Fibroblast of skin of left quadriceps (primary cell): Measurements from ENCODE around the gene AK2.
"Not testable (repeated sequence)": the region's sequence is repeated elsewhere in the genome, so short reads cannot be mapped to it uniquely, and the experiment has no call there.

Experiments
- DNase-seq, 2 experiments: peaks; one replicate each; pipeline ENCODE4 v3.0.0-alpha.2; 2013; ENCODE audit warnings: low read depth in 2 of 2

AK2 gene

DNA sequence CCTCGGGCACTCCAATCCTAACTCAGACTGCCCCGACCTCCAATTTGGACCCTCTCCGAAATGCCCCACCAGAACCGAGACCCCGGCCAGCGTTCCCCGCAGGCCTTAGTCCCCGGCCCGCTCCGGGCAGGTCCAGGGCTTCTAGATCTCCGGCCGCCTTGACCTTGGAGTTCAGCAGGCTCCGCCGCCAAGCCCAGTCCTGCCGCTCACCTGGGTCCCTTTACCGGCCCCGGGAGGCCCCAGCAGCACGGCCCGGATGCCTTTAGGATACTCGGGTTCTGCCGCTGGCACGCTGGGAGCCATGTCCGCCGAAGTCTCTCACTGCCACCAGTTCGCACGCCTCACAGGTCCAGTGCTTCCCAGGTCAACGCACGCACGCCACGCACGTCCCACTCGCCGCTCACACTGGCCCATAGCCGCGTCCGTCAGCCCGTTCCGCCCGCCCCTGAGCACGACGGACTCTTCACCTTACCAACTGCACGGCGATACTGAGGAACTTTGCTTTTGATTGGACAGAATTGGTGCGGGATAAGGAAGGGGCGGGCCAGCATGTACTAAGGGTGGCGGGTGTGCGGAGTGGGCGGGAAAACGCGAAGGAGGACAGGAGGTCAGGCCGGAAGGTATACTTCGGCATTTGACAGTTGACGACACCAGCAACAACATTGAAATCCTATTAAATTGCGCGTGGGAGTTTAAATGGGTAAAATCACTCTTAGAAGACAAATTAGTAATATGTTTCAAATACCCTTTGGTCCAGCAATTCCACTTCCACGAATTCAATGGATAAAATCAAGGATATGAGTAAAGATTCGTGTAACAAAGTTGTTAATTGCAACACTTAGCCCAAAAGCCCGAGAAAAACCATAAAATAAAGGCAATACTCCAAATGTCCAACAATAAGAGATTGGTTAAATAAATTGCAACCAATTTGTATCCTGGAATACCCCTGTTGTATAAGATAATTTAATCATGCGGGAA lies at the start of gene AK2:
Gene AK2, minus strand, starts transcription at position 358 of the 978 bp plus-strand sequence. Its CDS starts 55 bp downstream, at position 303.
- DNase-seq: peak; percentile 94

DNA sequence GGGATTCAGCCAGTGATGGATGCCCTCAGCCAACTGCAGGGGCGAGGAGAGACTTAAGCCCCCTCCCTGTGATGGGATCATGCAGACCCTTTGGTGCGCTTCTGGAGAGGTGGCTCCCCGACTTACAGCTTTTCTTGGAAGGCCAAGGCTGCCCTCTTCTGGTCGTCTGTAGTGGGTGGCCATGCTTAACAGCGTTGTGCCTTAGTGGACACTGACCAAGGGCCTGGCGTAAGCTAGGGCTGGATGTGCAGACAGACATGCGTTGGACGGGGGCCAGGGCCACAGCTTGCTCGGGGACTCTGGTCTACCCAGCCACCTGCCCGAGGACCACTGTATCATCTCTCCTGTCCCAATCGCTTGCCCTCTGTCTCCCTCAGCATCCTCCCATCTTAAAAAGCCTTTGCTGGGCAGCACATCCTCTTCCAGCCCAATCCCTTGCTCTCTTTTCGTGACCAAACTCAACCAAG lies 49.7 kb upstream of the AK2 start:
- DNase-seq: peak in 1 of 2 experiments; percentile 31

DNA sequence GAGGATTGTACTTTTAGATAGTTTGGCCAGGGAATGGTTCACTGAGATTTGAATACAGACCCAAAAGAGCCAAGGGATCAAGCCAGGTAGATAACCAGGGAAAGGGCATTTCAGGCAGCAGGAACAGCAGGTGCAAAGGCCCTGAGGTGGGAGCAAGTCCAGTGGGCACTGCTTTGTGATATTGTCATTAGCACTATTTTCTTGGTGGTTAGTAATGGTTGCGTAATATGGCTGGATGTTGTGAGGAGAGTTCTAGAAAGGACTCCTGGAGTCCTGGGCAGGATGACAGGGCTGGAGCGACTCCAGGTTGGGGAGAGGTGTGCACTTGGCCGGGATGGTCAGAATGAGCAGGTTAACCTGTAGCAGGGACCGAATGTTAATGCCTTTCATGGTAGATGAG lies 48.6 kb upstream of the AK2 start:
- DNase-seq: no peak

DNA sequence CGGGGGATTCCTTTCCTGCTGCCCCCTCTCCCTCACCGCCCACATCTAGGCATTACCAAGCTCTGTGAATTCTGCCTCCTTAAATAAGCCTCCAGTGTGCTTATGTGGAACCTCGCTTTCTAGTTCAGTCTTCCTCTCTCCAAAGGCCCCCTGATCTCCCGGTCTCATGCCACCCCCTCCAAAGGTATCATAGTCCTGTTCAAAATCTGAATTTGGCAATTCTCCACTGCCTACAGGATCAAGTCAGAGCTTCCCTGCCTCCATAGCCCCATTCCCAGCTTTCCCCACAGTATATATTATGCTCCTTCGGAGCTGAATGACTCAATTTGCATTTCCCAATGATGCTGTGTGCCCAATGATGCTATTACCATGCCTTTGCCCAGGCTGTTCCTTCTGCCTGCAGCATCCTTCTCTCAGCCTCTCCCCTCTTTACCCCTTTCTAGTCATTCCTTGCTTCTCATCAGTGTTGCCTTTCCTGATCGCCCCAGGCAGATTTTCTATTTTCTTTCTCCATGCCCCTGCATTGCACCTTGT lies 46.0 kb upstream of the AK2 start:
- DNase-seq: no peak

DNA sequence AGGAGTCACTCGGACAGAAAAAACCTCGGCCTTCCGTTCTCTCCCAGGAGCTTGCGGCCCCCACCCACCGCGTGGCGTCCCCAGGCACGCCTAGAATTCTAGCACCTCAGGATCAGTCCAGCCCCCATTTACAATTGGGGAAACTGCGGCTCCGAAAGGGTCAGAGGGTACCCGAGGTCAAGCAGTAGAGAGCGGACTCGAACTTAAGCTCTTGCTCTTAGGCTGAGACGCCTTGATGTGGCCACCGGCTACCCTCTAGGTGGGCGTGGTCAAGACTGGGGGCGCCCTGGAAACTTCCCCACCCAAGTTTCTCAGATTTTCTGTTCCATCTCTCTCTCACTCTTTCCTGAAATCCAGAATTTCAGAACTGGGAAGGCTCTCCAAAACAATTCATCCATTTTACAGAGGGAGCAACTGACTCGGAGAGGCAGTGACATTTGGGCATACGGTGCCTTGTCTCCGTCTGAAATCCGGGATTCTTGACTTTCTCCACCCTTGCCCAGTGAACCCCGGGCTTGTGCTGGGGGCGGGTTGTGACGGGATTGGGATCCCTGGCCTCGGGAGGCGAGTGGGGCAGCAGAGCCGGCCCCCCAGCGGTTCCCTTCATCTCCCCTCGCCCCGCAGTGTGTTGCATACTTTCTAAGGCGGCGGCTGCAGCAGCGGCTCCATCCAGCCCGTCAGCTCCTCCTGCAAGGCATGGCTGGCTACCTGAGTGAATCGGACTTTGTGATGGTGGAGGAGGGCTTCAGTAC lies 45.0 kb upstream of the AK2 start:
- no peak for DNase-seq

DNA sequence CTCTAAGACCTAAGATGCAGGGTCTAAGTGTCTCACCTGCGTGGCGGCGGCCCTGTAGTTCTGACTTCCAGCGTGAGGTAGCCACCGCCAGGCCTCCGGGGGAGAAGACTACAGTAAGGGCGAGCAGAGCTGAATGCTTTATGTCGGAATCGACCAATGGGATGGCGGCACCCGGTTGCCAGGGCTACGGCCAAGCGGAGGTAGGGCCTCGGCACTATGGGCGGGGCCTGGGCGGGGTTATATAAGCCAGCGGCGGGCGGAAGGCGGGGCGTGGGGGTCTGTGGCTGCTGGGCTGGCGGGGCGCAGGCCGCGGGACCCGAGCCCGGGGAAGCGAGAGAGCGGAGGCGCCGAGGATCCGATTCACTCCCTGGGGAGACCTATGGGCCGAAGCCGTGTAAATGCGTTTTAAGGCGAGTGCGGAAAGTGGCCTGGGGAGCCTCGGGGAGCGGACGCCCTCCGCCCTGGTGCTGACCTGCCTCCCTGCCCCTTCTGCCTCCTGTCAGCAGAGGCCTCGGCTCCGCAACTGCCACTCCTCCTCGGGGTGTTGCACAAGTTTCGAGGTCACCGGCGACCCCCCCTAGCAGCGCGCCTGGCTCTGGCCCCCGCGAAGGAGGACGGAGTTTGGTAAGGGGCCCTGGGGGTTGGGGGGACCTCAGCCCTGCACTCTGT lies 44.3 kb upstream of the AK2 start, which contains the start of gene AZIN2:
Gene AZIN2, plus strand, starts transcription at position 269 of the 669 bp plus-strand sequence. CDS start 1,097 bp downstream, outside the sequence.
- peak; percentile 82 to 86 for DNase-seq

DNA sequence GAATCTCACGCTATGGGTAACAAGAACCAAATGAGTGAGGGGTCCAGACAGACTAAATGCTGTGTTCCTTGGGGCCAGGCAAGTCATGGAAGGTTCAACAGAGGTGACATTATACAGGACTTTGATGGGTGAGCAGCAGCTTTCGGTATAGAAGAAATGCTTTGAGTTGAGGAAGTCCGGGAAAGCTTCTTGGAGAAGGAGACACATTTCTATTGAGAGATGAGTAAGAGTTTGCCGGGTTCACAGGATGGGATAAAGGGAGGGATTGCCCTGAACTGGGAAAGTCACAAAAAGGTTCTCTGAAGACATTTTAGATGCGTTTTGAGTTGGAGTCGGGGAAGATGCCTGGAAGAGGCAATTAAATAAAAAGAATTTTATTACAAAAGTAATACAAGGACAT lies 43.7 kb upstream of the AK2 start:
- DNase-seq: no peak

DNA sequence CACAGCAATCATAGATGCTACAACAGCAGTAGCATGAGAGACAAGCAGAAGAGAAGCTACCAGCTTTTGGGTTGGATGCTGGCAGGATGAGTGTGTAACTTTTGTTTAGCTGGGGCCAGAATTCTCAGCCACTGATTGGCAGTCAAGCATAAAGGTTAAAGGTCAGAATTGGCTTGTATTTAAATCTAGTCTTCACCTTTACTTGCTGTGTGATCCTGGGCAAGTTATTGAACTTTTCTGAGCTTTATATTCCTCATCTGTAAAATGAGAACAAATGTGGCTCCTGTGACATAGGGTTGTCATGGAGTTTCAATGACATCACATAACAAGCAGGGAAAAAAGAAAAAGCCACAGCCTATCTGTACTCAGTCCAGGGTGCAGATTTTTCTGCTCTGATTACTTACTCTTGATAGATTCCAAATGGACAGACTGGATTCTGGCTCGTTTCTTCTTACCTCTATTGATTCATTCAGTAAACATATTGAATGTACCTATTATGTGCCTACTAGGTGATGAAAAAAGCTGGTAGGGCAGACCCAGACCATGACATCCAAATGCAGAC lies 41.4 kb upstream of the AK2 start:
- no peak for DNase-seq

DNA sequence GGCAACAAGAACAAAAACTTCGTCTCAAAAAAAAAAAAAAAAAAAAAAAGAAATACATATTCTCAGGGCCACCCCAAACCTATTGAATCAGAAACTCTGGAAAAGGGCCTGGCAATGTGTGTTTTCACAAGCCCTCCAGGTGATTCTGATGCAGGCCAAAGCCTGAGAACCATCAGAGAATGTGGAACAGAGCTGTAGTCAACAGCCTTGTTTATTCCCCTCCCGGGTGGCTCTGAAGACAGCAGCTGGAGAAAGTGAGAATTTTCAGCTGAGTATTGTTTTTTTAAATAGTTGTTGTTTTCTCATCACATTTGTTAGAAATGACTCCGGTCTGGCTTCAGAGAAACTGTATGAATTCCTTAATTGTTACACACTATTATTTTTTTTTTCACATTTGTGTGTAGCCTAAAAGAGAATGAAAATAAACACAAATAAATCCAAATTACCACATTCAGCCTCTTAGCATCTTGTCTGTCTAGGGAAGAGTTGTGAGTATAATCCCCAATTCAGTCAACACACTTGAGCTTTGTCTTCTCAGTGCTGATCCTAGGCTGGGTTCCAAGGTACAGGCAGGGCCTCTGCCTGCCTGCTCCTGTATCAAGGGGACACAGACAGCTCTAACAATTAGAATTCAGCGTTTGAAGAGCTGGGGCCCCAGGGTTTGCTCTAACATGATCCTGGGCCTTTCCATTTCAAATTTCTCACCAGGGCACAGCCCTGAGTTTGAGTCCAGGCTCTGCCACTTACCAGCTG lies 37.7 kb upstream of the AK2 start:
- no peak for DNase-seq

DNA sequence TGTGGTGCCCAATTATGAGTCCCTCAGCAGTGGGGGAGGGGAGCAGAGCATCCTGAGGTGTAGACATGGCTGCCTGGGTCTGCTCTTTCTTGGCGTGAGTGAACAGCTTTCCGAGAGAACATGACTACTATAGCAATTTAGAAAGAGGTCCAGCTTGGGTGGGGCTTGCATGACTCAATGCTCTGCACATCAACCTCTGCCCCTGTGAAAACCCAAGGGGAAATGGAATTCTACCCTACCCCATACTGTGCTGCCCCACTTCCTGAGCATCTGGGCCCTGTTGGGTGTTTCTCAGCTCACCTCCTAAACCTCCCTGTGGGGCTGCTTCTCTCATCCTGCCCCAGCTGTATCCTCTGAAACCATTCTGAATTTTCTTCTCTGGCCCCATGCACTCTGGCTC lies 36.0 kb upstream of the AK2 start:
- no peak for DNase-seq

DNA sequence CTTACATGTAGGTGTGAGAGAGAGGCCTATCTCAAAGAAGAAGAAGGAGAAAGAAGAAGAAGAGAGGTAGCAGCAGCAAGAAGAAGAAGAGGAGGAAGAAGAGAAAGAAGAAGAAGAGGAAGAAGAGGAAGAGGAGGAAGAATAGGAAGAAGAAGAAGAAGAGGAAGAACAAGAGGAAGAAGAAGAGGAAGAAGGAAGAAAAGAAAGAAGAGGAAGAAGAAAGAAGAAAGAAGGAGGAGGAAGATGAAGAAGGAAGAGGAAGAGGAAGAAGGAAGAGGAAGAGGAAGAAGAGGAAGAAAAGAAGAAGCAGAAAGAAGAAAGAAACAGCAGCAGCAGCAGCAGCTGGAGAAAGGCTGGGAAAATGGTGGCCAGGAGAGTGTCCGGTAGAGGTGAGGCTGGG lies 33.9 kb upstream of the AK2 start:
- no peak for DNase-seq

DNA sequence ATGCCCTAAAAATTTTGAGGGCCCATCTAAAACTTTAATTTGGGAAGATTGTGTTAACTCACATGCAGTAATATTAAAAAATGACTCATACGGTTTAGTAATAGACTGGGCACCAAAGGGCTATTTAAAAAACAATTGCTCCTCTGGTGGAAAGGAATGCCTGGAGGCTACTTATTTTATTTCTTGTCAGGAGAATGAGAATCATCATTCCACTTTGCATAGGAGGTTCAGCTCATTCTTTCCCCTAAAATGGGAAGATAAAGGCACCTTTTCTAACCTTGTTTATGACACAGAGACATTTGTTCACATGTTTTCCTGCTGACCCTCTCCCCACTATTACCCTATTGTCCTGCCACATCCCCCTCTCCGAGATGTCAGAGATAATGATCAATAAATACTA lies 31.4 kb upstream of the AK2 start:
- DNase-seq: not testable (repeated sequence)

DNA sequence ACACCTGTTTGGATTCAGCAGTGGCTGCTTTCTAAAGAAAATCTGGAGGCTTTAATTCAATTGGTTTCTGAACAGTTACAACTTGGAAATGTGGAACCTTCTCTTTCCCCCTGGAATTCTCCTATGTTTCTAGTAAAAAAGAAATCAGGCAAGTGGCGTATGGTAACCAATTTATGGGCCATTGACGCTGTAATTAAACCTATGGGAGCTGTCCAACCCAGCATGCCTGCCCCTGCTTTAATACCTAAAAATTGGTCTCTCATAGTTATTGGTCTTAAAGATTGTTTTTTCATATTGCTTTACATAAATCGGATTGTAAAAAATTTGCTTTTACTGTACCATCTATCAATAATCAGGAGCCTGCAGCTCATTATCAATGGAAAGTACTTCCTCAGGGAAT lies 29.8 kb upstream of the AK2 start:
- DNase-seq: not testable (repeated sequence)

DNA sequence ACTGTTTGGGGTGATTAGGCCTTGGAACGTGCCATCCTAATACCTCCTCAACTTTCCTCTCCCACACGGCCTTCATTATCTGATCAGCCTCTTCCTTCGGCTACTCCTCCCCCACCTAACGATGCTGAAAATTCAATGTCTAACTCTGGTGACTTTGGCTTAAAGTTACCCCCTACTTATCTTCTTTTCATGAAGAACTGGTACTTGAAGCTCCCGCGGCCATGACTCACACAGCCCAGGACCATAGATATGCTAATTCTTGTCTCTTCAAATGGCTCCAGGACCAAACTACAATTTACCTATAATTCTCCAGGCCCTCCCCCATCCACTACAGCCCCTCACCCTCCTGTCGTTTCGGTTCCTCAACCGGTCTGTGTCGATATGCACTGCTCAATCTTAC lies 28.6 kb upstream of the AK2 start:
- DNase-seq: no peak

DNA sequence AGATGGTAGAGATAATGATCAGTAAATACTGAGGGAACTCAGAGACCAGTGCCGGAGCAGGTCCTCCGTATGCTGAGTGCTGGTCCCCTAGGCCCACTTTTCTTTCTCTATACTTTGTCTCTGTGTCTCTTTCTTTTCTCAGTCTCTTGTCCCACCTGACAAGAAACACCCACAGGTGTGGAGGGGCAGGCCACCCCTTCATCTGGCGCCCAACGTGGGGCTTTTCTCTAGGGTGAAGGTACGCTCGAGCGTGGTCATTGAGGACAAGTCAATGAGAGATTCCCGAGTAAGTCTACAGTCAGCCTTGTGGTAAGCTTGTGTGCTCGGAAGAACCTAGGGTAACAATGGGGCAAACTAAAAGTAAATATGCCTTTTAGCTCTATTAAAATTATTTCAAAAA lies 27.6 kb upstream of the AK2 start:
- not testable (repeated sequence) for DNase-seq

DNA sequence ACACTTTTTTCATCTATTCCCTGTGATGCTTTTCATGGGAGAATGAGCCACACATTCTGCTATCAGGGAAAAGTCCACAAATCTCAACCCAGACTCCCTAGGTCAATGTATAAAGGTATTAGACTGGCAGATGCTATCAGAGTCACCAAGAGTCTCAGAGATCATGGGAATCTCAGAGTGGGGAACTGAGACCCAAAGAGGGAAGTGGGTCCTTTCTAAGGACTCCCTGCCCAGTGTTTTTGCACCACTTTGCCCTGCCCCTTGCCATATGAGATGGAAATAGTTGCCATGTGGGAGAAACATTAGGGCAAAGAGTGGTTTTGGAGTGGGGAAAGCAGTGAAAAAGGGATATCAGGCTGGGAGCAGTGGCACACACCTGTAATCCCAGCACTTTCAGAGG lies 25.2 kb upstream of the AK2 start:
- DNase-seq: no peak

DNA sequence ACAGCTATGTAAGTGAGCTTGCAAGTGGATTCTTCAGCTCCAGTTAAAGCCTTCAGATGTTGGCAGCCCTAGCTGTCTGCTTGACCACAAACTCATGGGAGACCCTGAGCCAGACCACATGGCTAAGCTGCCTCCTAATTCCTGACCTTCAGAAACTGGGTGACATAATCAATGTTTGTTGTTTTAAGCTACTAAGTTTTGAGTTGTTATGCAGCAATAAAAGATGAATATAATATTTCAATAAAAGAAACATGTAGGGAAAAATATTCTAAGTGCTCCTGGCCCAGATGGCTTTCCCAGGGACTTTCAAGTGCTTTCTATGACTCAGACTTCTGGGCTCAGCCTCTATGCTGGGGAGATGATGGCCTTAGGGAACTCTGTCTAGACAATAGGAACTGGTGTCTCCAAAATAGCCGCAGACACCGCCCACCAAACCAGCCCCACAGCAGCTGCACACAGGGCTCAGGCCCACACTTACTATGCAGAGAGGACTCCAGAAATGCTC lies 23.9 kb upstream of the AK2 start:
- peak in 1 of 2 experiments; percentile 34 for DNase-seq

DNA sequence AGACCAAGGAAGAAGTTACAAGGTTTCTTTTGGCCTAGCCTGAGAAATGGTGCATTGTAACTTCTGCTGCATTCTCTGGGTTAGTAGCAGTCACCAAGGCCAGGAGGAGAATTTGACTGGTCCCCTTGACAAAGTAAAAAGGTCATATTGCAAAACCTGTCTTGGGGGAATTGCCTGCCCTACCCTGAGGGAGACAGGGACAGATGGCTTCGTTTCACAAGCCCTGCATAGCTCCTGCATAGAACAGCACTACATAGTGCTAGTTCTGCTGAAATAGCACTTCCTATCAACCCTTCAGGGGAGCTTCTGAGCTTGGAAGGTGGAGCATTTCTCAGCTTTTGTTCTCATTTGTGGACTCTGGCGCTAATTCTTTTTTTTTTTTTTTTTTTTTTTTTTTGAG lies 20.4 kb upstream of the AK2 start:
- no peak for DNase-seq

DNA sequence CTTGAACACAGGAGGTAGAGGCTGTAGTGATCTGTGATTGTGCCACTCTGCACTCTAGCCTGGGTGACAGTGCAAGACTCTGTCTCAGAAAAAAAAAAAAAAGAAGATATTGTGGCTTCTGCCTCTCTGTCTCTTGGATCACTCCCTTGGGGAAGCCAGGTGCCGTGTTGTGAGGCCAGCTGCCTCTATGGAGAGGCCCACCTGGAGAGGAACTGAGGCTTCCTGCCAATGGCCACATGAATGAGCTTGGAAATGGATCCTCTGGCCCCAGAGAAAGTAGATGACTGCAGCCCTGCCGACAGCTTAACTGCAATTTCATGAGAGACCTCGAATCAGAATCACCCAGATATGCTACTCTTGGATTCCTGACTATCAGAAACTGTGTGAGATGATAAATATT lies 19.7 kb upstream of the AK2 start:
- DNase-seq: no peak

DNA sequence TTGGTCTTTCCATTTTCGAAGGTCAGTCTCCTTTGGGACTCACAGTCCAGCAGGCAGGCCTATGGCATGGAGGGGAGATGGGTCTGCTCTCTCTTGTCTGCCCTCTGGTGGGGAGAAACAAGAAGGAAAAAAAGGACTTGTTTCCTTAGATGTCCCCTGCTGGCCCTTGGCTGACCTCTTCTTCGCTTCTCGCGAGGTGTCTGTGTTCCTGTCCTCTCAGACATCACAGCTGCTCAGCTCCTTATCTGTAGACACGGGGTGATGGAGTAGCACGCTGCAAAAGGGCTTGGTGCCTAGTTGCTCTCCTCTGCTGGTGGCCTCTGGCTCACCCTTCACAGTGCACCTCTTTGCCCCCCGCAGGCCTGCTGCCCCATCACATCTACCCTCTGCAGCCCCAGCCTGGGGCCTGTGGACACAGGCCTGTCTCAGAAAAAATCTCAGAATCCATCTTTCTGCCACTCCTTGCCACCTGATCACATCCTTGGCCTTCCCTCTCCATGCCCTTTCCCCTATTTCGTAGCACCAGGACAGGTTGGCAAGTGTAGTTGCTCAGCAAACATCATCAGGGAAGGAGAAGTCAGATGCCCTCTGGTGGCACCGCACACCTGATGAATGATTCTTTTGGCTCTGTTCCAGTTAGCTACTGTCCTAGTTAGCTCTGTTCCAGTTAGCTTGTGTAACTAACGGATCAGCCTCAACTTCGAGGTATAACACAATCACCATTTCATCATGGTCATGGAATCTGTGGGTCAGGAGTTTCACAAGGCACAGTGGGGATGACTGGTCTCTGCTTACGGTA lies 18.7 kb upstream of the AK2 start:
- DNase-seq: peak in 1 of 2 experiments; percentile 32
